ENCODE data around the gene PRR30.

PRR30 gene

DNA sequence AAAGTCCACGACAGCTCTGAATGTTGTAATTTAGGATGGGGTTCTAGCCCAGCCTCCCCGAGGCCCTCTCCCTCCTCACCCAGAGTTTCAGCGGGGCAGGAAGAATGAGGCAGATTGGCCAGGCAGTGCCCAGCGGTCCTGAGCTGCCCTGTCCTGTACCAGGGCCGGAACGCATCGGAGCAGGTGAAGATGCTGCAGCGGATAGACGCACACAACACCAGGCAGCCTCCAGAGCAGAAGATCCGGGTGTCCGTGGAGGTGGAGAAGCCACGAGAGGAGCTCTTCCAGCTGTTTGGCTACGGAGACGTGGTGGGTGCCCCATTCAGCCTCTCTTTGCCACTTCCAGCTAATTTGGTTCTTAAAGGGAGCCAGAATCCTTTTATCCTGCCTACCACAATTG is 41.9 kb downstream of the PRR30 start:
- DNase-seq (ENCODE audit: low read depth) = no peak

- no peak for DNase-seq (ENCODE audit: low read depth)
Observed at GRCh38 chr2:27096748-27097297, 42.4 kb downstream of the PRR30 start.

DNA sequence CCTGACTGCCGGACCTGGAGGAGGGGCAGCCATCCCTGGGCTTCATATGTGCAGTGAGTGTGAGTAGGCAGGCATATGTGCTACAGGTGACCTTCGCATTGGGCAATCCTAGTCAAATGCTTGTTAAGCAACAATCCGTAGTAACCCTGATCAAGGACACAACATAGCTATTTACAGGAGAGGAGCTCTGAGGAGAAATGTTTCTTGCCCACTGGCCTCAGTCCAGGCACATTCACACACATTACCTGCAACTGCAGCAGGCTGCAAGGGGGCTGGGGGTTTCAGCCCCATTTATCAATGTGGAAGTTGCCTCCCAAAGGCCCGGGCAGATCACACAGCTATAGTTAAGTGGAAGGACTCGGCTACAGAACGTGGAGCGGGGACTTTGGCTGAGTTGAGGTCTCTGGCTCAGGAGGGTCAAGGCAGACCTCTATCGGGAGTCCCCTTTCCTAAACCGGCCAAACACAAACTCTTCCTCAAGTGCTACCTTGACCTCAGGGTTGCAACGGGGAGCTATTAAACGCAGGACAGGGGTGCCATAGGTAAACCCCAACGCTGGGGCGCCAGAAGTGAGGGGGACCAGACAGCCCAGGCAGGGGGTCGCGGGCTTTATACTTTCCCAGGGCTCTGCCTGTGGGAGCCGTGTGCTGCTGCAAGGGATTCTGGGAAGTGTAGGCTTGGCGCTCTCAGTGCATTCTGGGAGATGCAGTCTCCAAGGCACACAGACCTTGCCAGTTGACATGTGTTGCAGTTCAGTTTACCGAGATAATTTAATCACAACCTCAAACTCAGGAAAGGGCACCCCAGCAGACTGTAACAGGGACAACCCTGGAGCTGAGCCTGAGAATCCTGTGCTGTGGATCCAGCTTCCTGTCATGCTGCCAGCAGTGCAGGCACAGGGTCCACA is 43.2 kb downstream of the PRR30 start:
- DNase-seq (ENCODE audit: low read depth) = peak; percentile 58

DNA sequence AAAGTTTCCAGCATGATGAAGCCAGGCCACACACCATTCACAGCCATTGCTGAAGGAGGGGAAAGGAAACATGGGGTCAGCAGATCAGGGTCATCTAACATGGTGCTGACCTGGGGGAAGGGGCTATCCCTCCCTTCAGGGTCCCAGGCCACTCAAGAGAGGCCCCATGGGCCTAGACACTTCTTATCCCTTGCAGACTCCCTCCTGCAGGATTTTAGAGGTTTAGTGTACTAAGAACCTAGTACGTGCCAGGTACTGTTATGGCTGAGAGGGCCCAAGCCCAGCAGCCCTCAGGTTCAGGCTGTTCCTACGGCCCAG is 43.8 kb downstream of the PRR30 start:
- no peak for DNase-seq (ENCODE audit: low read depth)

GRCh38 chr2:27094353-27094984 is 44.7 kb downstream of the PRR30 start:
- DNase-seq (ENCODE audit: low read depth) = no peak

GRCh38 chr2:27093430-27094352 is 45.5 kb downstream of the PRR30 start:
- no peak for DNase-seq (ENCODE audit: low read depth)

DNA sequence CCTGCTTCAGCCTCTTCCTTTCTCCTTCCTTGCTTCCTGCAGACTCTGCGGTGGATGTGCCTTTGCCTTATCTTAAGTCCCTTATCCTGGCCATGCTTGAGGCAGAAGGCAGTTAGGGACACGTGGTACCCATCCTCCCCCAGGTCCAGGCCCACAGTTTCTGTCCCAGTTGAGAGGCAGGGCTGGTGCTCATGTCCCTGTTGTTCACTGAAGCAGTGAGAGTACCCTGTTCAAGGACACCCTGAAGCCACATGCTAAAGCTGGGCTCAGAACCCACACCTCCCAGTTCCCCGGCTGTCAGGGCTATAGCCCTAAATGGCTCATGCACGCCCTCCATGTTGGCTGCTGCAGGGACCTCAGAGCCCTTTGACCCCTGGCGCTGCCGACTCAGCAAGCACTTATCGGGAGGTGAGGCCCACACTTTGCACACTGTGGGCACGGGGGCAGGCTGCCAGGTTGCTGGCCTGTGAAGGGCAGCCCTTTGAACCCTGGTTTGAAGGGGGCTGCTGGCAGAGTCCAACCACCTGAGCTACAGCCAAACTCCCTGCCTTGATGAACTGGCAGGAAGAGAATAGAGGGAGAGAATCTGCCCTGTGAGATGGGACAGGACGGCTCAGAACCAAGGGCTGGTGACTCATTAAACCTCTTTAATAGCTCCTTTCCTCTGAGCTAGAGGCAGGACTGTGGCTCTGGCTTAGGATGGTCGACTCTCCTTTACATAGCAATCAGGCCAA is 46.3 kb downstream of the PRR30 start:
- DNase-seq (ENCODE audit: low read depth) = no peak

DNA sequence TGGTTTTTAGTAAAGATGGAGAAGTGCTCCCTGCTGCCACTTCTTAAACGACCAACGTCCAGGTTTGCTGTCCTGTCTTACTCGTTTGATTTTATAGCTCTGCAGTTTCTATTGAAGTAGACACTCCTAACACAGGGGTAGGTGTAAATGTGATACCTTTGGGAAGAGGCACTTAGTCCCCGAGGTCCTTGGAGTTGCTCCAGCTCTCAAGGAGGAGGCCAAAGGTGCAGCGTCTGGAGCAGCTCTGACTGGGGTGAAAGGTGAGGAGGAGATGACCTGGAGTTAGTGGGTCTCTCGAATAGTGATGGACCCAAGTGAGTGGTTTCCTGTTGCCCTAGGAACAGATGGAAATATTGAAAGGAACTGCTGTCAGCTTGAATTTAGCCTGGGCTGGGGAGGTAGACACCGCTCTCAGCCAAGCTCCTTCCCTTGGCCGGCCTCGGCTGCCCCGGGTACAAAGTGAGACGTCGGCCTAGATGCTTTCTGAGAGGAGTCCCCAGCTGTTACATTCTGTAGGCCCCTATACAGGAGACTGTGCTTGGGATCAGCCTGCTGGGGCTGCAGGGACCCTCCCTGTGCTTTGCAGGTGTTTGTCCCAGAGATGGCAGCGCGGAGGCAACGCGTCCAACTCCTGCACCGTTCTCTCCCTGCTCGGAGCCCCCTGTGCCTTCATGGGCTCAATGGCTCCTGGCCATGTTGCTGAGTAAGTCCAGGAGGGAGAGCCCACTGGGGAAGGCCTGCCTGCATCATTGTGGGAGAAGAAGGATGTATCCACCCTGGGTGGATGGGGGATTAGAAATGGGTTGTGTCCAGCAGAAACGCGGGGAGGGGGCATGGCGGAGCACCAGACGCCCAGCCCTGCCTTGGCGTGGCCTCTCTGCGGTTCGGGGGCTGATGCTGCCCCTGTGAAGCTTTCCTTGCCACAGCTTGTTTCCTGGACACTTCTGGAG is 47.2 kb downstream of the PRR30 start:
- DNase-seq (ENCODE audit: low read depth) = no peak

DNA sequence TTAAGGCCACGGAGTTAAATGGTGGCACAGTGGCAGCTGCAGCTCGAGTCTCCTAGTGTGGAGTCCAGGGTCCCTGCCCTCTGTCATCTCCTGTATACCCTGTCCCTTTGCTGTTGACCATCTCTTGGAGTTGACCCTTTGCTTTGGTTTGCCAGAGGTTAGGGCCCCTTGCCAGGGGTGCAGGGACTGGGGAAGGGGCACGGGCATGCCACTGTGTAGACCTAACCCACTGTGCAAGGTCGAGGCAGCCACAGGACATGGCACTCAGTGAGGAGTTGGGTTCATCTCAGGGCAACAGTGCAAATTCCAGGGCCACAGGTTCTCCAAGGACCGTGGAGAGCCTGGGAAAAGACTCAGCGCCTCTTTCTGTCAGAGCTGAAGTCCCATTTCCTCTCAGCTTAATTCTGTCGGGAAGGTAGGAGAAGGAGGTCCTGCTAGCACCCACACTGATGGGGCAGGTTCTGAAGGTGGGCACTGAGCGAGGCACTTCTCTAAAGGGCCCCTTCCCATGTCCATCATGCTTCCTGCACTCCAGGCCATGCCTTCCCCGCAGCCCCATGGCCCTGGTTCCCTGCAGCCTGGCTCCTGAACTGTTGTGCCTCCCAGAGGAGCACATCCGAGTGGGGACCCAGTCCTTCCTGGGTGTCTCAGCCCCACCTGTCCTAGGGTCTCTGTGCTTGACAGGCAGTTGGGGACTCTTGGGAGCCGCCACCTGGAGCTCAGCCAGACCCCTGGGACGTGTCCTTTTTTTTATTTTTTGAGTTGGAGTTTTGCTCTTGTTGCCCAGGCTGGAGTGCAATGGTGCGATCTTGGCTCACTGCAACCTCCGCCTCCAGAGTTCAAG is 49.9 kb downstream of the PRR30 start:
- no peak for DNase-seq (ENCODE audit: low read depth)

- no peak for DNase-seq (ENCODE audit: low read depth)
Observed at GRCh38 chr2:27088634-27089033, 50.6 kb downstream of the PRR30 start.

DNA sequence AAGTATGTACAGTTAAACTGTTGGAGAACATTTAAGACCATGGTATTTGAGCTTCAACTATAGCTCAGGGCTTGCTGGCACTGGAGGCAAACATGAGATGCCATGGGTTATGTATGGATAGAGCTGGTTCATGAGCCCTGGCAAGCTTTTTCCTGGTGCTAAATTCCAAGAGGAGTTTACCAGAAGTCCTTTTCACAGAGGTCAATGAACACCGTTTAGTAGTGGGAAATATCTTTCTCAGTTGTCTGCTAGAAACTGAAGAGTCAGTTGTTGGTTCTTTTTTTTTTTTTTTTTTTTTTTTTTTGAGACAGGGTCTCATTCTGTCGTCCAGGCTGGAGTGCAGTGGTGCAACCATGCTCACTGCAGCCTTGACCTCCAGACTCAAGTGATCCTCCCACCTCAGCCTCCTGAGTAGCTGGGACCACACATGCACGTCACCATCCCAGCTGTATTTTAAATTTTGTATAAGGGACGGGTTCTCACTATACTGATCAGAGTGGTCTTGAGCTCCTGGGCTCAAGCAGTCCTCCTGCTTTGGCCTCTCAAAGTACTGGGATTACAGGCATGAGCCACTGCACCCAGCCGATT is 51.3 kb downstream of the PRR30 start:
- DNase-seq (ENCODE audit: low read depth) = no peak

Data from fibroblast of gingiva (primary cell).